K562 (cell line): ENCODE measurements around the gene RAB24. TPM values are rescaled to one million over a fixed set of nuclear protein-coding genes. Genes with fewer than 3 reads are reported as not detected.
A peak's percentile ranks its signal among the peaks of the same experiment; 100 is the strongest.

Experiments used
- COPS2 ChIP-seq: fragments of 450-650 bp; conservative IDR thresholded peaks from 2 replicates; pipeline ENCODE4 v1.6.1; 2016; ENCODE audit warnings: mild to moderate bottlenecking, moderate library complexity
- FOXK1 ChIP-seq: sonication (generic); formaldehyde crosslinking; IDR thresholded peaks from 2 replicates; pipeline ENCODE4 v1.8.0; 2022; ENCODE audit warnings: missing genetic modification reagents, mild to moderate bottlenecking, borderline replicate concordance
- LARP7 ChIP-seq: fragments of 450-650 bp; IDR thresholded peaks from 2 replicates; pipeline ENCODE4 v1.6.1; 2016
- POLR2AphosphoS2 ChIP-seq: IDR thresholded peaks from 2 replicates; pipeline ENCODE4 v1.6.1; 2012; ENCODE audit warnings: low read length, improper control_type of control experiment
- RAD21 ChIP-seq, 2 experiments: fragments of 250-450 bp in 1 of 2; fragments of 450-650 bp in 1 of 2; sonication (Bioruptor Pico) in 1 of 2; formaldehyde crosslinking in 1 of 2; IDR thresholded peaks in 1 of 2; conservative IDR thresholded peaks in 1 of 2; 2 replicates each; pipeline versions ENCODE4 v1.4.0 to v1.8.0; 2020 to 2022; ENCODE audit warnings: mild to moderate bottlenecking in 2 of 2, moderate library complexity in 1 of 2
- TBL1XR1 ChIP-seq, 2 experiments: IDR thresholded peaks; 2 replicates each; pipeline ENCODE4 v1.6.1; 2012; ENCODE audit warnings: improper control_type of control experiment in 2 of 2, low read length in 2 of 2, mild to moderate bottlenecking in 1 of 2
- TCF7 ChIP-seq: sonication (generic); IDR thresholded peaks from 2 replicates; pipeline ENCODE4 v1.6.1; 2016; ENCODE audit warnings: antibody characterized with exemption, borderline replicate concordance
- TSHZ1 ChIP-seq: fragments of 250-450 bp; sonication (Bioruptor Pico); IDR thresholded peaks from 2 replicates; pipeline ENCODE4 v1.4.0; 2020; ENCODE audit warnings: mild to moderate bottlenecking, moderate library complexity
- ZNF655 ChIP-seq: fragments of 250-450 bp; sonication (Bioruptor Pico); IDR thresholded peaks from 2 replicates; pipeline ENCODE4 v1.5.0; 2021
- ZNF695 ChIP-seq: fragments of 450-650 bp; formaldehyde crosslinking; IDR thresholded peaks from 2 replicates; pipeline ENCODE4 v1.4.0; 2020; ENCODE audit warnings: mild to moderate bottlenecking, moderate library complexity
- polyA plus RNA-seq, 8 experiments: library from polyadenylated mRNA; depleted of rRNA in 4 of 8; stranded (reverse) in 5 of 8; unstranded in 3 of 8; fragments of >200 nt; fragmentation: Nextera tagmentation in 2 of 8; fragmentation: Illumina TruSeq in 1 of 8; extraction: Ambion mirVana in 2 of 8; extraction: Trizol in 1 of 8; gene quantifications; 2 replicates each; pipeline versions ENCODE4 v1.2.1 to v1.2.3, GENCODE V29; 2011 to 2014; ENCODE audit warnings: inconsistent platforms in 1 of 8, missing spikeins in 1 of 8
- total RNA-seq, 7 experiments: library from RNA; depleted of rRNA in 6 of 7; stranded (reverse); fragments of >200 nt in 6 of 7; fragmentation: Illumina TruSeq in 2 of 7; extraction: Trizol in 2 of 7; gene quantifications; 2 replicates each; pipeline versions ENCODE4 v1.2.1 to v1.2.3, GENCODE V29; 2011 to 2021; ENCODE audit warnings: low replicate concordance in 1 of 7
- TF ChIP-seq, protein P1 (sequence below), 2 experiments: fragments of 450-650 bp in 1 of 2; sonication (generic) in 1 of 2; formaldehyde crosslinking in 1 of 2; IDR thresholded peaks in 1 of 2; conservative IDR thresholded peaks in 1 of 2; 2 replicates each; pipeline versions ENCODE4 v1.6.1 to v1.8.1; 2016 to 2023; ENCODE audit warnings: mild to moderate bottlenecking in 2 of 2, moderate library complexity in 2 of 2, inconsistent platforms in 1 of 2, missing genetic modification reagents in 1 of 2
- TF ChIP-seq, protein P2 (sequence below): IDR thresholded peaks from 2 replicates; pipeline ENCODE4 v1.6.1; 2011; ENCODE audit warnings: borderline replicate concordance, low read depth, mild to moderate bottlenecking, moderate library complexity, low read length; ENCODE audit not compliant: insufficient read depth, poor library complexity, severe bottlenecking
- TF ChIP-seq, protein P3 (sequence below), 2 experiments: IDR thresholded peaks in 1 of 2; conservative IDR thresholded peaks in 1 of 2; 2 replicates each; pipeline ENCODE4 v1.6.1; 2016; ENCODE audit warnings: low read depth in 2 of 2, mild to moderate bottlenecking in 1 of 2, missing compliant biosample characterization in 1 of 2, missing genetic modification characterization in 1 of 2, moderate library complexity in 1 of 2

The RAB24 gene
- total and polyA plus RNA-seq, 9 of the 15 experiments (the other 6 are each of a cell fraction or from before 2014, with no cell fraction given): 13.9 to 107 (median 34.8) TPM

- TF ChIP-seq, protein P1, sequence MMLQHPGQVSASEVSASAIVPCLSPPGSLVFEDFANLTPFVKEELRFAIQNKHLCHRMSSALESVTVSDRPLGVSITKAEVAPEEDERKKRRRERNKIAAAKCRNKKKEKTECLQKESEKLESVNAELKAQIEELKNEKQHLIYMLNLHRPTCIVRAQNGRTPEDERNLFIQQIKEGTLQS (IDR thresholded peaks at IDR 0.05): peak; percentile 37; the same call in 1 of the 2 replicates
- TF ChIP-seq, protein P1 (CRISPR knock-in tag; conservative IDR thresholded peaks at IDR 0.05): no peak
- TF ChIP-seq TBL1XR1 (IDR thresholded peaks at IDR 0.05; ENCODE audit: low read length in 2 of 2): no peak
- no peak for TF ChIP-seq COPS2
- TF ChIP-seq FOXK1 (CRISPR knock-in tag): no peak
- TF ChIP-seq TCF7: no peak
- TF ChIP-seq RAD21 (CRISPR knock-in tag; conservative IDR thresholded peaks at IDR 0.05 in 1 of 2, IDR thresholded peaks at IDR 0.05 in 1 of 2): no peak
- TF ChIP-seq, protein P2, sequence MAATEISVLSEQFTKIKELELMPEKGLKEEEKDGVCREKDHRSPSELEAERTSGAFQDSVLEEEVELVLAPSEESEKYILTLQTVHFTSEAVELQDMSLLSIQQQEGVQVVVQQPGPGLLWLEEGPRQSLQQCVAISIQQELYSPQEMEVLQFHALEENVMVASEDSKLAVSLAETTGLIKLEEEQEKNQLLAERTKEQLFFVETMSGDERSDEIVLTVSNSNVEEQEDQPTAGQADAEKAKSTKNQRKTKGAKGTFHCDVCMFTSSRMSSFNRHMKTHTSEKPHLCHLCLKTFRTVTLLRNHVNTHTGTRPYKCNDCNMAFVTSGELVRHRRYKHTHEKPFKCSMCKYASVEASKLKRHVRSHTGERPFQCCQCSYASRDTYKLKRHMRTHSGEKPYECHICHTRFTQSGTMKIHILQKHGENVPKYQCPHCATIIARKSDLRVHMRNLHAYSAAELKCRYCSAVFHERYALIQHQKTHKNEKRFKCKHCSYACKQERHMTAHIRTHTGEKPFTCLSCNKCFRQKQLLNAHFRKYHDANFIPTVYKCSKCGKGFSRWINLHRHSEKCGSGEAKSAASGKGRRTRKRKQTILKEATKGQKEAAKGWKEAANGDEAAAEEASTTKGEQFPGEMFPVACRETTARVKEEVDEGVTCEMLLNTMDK: no peak
- TF ChIP-seq, protein P3, sequence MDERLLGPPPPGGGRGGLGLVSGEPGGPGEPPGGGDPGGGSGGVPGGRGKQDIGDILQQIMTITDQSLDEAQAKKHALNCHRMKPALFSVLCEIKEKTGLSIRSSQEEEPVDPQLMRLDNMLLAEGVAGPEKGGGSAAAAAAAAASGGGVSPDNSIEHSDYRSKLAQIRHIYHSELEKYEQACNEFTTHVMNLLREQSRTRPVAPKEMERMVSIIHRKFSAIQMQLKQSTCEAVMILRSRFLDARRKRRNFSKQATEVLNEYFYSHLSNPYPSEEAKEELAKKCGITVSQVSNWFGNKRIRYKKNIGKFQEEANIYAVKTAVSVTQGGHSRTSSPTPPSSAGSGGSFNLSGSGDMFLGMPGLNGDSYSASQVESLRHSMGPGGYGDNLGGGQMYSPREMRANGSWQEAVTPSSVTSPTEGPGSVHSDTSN (CRISPR knock-in tag; IDR thresholded peaks at IDR 0.05; ENCODE audit: low read depth): no peak
- TF ChIP-seq, protein P3 (tag; conservative IDR thresholded peaks at IDR 0.05; ENCODE audit: low read depth): no peak
- TF ChIP-seq ZNF655 (CRISPR knock-in tag): no peak
- TF ChIP-seq POLR2AphosphoS2: no peak
- TF ChIP-seq LARP7: no peak
- no peak for TF ChIP-seq TSHZ1
- TF ChIP-seq ZNF695 (CRISPR knock-in tag): no peak
Measured at GRCh38 chr5:177304392-177305119, 1.0 kb upstream of the RAB24 start (continued).
